CD4-positive, alpha-beta T cell (primary cell): ENCODE data around the gene SEMA3E. TPM values are rescaled to one million over a fixed set of nuclear protein-coding genes. Genes with fewer than 3 reads are reported as not detected.

ENCODE experiments used
- ATAC-seq: fragments of 200-7000 bp; cut with Tn5 transposase; one replicate; pipeline ENCODE4 v1.10.0; 2022; ENCODE audit warnings: mild to moderate bottlenecking; ENCODE audit not compliant: poor library complexity
- CTCF ChIA-PET: fragments of 350-600 bp; sonication (Branson Sonifier 250); formaldehyde crosslinking; loops from one replicate; lab custom pipeline; 2021; ENCODE audit warnings: antibody characterized with exemption, inconsistent platforms; lab: Charles Lee
- POLR2A ChIA-PET: fragments of 350-600 bp; sonication (Branson Sonifier 250); formaldehyde crosslinking; loops from one replicate; lab custom pipeline; 2021; ENCODE audit warnings: antibody characterized with exemption, inconsistent platforms; lab: Charles Lee
- DNase-seq, 14 experiments: peaks; one replicate each; pipeline ENCODE4 v3.0.0-alpha.2; 2013 to 2020; ENCODE audit warnings: mixed read lengths in 2 of 14
- H3K27ac ChIP-seq, 2 donors: one replicate each; pipeline versions ENCODE4 v1.5.1 to v1.7.0; 2013; ENCODE audit warnings: low read length in 2 of 2, low read depth in 1 of 2, mild to moderate bottlenecking in 1 of 2
- H3K27me3 ChIP-seq, 2 experiments: 1 replicate in 1 of 2; 2 replicates in 1 of 2; pipeline versions ENCODE4 v1.6.1 to v1.7.0; 2013; ENCODE audit warnings: low read length in 2 of 2, control low read depth in 1 of 2, mild to moderate bottlenecking in 1 of 2, moderate library complexity in 1 of 2; ENCODE audit not compliant: insufficient read depth in 2 of 2, control insufficient read depth in 1 of 2
- H3K36me3 ChIP-seq: one replicate; pipeline ENCODE4 v1.6.1; 2013; ENCODE audit warnings: low read length, control low read depth; ENCODE audit not compliant: insufficient read depth
- H3K4me1 ChIP-seq: one replicate; pipeline ENCODE4 v1.6.1; 2013; ENCODE audit warnings: low read length, control low read depth; ENCODE audit not compliant: insufficient read depth
- H3K4me3 ChIP-seq: one replicate; pipeline ENCODE4 v1.5.1; 2013; ENCODE audit warnings: mild to moderate bottlenecking, low read length, moderate library complexity
- H3K9me3 ChIP-seq, 2 experiments: 1 replicate in 1 of 2; 2 replicates in 1 of 2; pipeline versions ENCODE4 v1.6.1 to v1.7.0; 2013; ENCODE audit warnings: low read length in 2 of 2, mild to moderate bottlenecking in 2 of 2, control low read depth in 1 of 2, moderate library complexity in 1 of 2; ENCODE audit not compliant: control insufficient read depth in 1 of 2, insufficient read depth in 1 of 2
- H3K27ac Mint-ChIP-seq: one replicate; pipeline ENCODE4 v1.8.0; 2020; ENCODE audit warnings: mixed read lengths
- H3K27me3 Mint-ChIP-seq: one replicate; pipeline ENCODE4 v1.8.0; 2021; ENCODE audit warnings: mixed read lengths
- H3K36me3 Mint-ChIP-seq: one replicate; pipeline ENCODE4 v1.8.0; 2021; ENCODE audit warnings: low read depth, mixed read lengths
- H3K4me1 Mint-ChIP-seq: one replicate; pipeline ENCODE4 v1.8.0; 2021; ENCODE audit warnings: low read depth, mixed read lengths
- H3K4me3 Mint-ChIP-seq: one replicate; pipeline ENCODE4 v1.8.0; 2020; ENCODE audit warnings: mild to moderate bottlenecking, mixed read lengths
- H3K9me3 Mint-ChIP-seq: one replicate; pipeline ENCODE4 v1.8.0; 2020; ENCODE audit warnings: mixed read lengths
- intact Hi-C, 2 experiments: fragments of 100-400 bp; cut with DNase I in 1 of 2; cut with micrococcal nuclease in 1 of 2; formaldehyde crosslinking; loops; one replicate each; pipeline versions ENCODE4 v1.15.1 to v1.9.0; 2023 to 2025; cut with DNase I, micrococcal nuclease
- total RNA-seq, 174 experiments: library from RNA in 2 of 174; stranded (reverse) in 2 of 174; gene quantifications; one replicate each; pipeline ENCODE4 v1.2.3 and lab custom pipeline; 2021 to 2026
- TF ChIP-seq, protein P1 (sequence below): fragments of 200-600 bp; IDR thresholded peaks from one replicate; pipeline ENCODE4 v1.8.0; 2022; ENCODE audit warnings: antibody characterized with exemption, mild to moderate bottlenecking

The SEMA3E gene
- total RNA-seq, 2 experiments from 2014 or later: not detected

DNA sequence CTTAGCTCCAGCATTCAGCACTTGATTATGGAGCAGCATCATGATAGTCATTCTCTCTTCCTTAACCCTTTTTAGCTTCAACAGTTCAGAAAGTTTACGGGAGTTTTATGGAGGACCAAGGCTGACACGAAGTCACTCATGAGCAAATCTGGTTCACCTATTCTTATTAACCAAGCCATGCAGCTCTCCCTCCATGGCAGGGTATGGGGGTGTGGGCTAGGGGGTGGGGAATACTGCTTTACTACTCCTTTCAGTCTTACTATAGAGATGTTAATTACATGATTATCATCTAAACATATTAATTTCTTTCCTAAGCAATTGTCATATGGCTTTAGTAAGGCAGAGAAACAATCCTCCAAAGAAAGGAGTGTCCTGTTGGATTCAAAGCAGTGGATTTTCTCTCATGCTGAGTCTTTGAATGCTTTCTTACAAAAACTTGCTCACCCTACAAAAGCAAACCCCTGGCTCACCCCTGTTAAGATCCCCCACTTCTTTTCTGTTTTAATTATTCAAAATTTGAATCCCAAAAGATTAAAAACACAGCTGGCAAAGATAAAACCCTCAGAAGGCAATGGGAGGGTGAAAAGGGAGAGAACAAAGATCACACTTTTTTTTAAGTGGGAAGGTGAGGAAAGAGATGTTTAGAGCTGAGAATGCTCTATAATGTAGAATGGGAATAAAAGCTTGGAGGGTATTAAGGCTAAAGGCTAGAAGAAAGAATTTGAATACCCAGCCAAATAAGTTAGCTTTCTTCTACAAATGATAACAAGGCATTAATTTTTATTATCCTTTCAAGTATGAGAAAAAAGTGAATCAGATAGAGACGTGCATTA lies 46.4 kb upstream of the SEMA3E start:
- Mint-ChIP-seq H3K4me1 (no peaks in the 10 kb centered on the region), H3K4me3 (no peak overlapping the region), H3K27me3 (no peaks in the 10 kb centered on the region), H3K27ac (no peak overlapping the region), H3K9me3 (no peaks in the 10 kb centered on the region), H3K36me3 (no peaks in the 10 kb centered on the region)
- Histone ChIP-seq H3K27ac (no peak overlapping the region), H3K36me3 (no peaks in the 10 kb centered on the region), H3K9me3 (no peaks in the 10 kb centered on the region), H3K4me1 (no peaks in the 10 kb centered on the region), H3K27me3 (no peaks in the 10 kb centered on the region), H3K4me3 (no peak overlapping the region)
- intact Hi-C loops: no loop called here
- POLR2A ChIA-PET: no interaction called here
- DNase-seq: no peak
- CTCF ChIA-PET: no interaction called here
- no peak for ATAC-seq
- TF ChIP-seq, protein P1, sequence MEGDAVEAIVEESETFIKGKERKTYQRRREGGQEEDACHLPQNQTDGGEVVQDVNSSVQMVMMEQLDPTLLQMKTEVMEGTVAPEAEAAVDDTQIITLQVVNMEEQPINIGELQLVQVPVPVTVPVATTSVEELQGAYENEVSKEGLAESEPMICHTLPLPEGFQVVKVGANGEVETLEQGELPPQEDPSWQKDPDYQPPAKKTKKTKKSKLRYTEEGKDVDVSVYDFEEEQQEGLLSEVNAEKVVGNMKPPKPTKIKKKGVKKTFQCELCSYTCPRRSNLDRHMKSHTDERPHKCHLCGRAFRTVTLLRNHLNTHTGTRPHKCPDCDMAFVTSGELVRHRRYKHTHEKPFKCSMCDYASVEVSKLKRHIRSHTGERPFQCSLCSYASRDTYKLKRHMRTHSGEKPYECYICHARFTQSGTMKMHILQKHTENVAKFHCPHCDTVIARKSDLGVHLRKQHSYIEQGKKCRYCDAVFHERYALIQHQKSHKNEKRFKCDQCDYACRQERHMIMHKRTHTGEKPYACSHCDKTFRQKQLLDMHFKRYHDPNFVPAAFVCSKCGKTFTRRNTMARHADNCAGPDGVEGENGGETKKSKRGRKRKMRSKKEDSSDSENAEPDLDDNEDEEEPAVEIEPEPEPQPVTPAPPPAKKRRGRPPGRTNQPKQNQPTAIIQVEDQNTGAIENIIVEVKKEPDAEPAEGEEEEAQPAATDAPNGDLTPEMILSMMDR: no peak

DNA sequence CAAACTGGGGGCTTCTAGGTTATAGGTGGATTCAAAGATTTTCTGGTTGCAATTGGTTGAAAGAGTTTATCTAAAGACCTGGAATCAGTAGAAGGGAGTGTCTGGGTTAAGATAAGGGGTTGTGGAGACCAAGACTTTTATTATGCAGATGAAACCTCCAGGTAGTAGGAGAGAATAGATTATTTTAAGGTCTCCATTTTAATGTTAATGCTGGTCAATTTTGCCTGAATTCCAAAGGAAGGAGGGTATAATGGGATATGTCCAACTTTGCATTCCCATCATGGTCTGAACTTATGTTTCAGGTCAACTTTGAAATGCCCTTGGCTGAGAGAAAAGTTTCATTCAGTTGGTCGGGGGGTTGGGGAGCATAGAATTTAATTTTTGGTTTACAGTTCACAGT lies 44.3 kb upstream of the SEMA3E start:
- no peak overlapping the region for H3K27ac ChIP-seq
- H3K27me3 Mint-ChIP-seq: no peaks in the 10 kb centered on the region
- H3K4me3 Mint-ChIP-seq: no peak overlapping the region
- peaks cover 3% of the 10 kb centered on the region for H3K9me3 Mint-ChIP-seq
- intact Hi-C loops: no loop called here
- H3K36me3 Mint-ChIP-seq: no peaks in the 10 kb centered on the region
- no peak for DNase-seq
- no peaks in the 10 kb centered on the region for H3K9me3 ChIP-seq
- no peak for ATAC-seq
- no peaks in the 10 kb centered on the region for H3K36me3 ChIP-seq
- no peak overlapping the region for H3K4me3 ChIP-seq
- POLR2A ChIA-PET: no interaction called here
- no peaks in the 10 kb centered on the region for H3K4me1 Mint-ChIP-seq
- TF ChIP-seq, protein P1: no peak
- H3K27ac Mint-ChIP-seq: no peak overlapping the region
- no peaks in the 10 kb centered on the region for H3K4me1 ChIP-seq
- H3K27me3 ChIP-seq: no peaks in the 10 kb centered on the region
- CTCF ChIA-PET: no interaction called here

DNA sequence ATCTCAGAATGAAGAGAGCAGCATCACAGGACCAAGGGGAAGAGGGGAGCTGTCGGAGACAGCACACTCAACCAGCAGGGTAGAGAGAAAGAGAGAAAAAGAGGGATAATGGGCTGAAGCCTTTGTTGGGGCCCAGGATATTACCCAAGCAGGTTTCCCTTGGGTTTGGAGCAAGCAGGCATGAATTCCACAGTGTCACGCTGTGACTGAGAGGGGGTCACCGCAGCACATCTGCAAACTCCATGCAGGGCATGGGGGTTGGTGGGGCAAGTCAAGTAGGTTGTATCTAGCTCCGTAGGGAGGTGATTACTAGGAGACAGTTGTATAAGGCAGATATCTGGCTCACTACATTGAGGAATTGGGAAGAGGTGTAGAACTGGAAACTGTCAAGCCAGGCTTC lies 42.2 kb upstream of the SEMA3E start:
- Mint-ChIP-seq H3K4me1 (no peaks in the 10 kb centered on the region), H3K9me3 (peaks cover 3% of the 10 kb centered on the region), H3K4me3 (no peak overlapping the region), H3K36me3 (no peaks in the 10 kb centered on the region), H3K27me3 (no peaks in the 10 kb centered on the region), H3K27ac (no peak overlapping the region)
- H3K4me3 ChIP-seq: no peak overlapping the region
- H3K27me3 ChIP-seq: no peaks in the 10 kb centered on the region
- TF ChIP-seq, protein P1: no peak
- no peak overlapping the region for H3K27ac ChIP-seq
- no peaks in the 10 kb centered on the region for H3K4me1 ChIP-seq
- ChIA-PET POLR2A (no interaction called here), CTCF (no interaction called here)
- DNase-seq (no peak), ATAC-seq (no peak)
- no peaks in the 10 kb centered on the region for H3K36me3 ChIP-seq
- no peaks in the 10 kb centered on the region for H3K9me3 ChIP-seq
- intact Hi-C loops: no loop called here
